ENCODE results near the gene EPB41. TPM values are rescaled to one million over a fixed set of nuclear protein-coding genes. Genes with fewer than 3 reads are reported as not detected.

EPB41 gene
- total RNA-seq, 1 experiment from 2014 or later = 41.7 TPM

GRCh38 chr1:28983509-28984310 is 69.3 kb downstream of the EPB41 start:
- H3K36me3 ChIP-seq (ENCODE audit: control insufficient read depth in 1 of 2, insufficient read depth in 2 of 2, low read length in 2 of 2) = no peaks in the 10 kb centered on the region
- RAD21 ChIA-PET (ENCODE audit: low non-redundant PET in 1 of 2, low total read pairs in 2 of 2, uncharacterized antibody in 2 of 2, unreplicated experiment in 2 of 2) = no interaction called here
- no peaks in the 10 kb centered on the region for H3K79me2 ChIP-seq (ENCODE audit: insufficient read depth, low read length)
- no peaks in the 10 kb centered on the region for H3K27me3 ChIP-seq (ENCODE audit: insufficient read depth, low read length)
- no peak overlapping the region for H3K27ac ChIP-seq (ENCODE audit: low read depth, low read length)
- TF ChIP-seq CTCF (IDR thresholded peaks at IDR 0.05 in 2 of 3, conservative IDR thresholded peaks at IDR 0.05 in 1 of 3; ENCODE audit: borderline replicate concordance in 1 of 3, insufficient read depth in 1 of 3, low read depth in 2 of 3, low read length in 2 of 3) = peak in 2 of 3 experiments; percentile 19 to 25; a peak in 2 of 6 replicates
- TF ChIP-seq CEBPB (IDR thresholded peaks at IDR 0.05; ENCODE audit: low read depth) = no peak
- no peak for TF ChIP-seq SIN3A (IDR thresholded peaks at IDR 0.05; ENCODE audit: low read depth)
- peak; percentile 45 for TF ChIP-seq RAD21 (IDR thresholded peaks at IDR 0.05; ENCODE audit: low read depth)
- no peaks in the 10 kb centered on the region for H4K20me1 ChIP-seq (ENCODE audit: insufficient read depth)
- no peak overlapping the region for H3K4me3 ChIP-seq (replicated peaks in 1 of 2; ENCODE audit: low read depth in 1 of 2, low read length in 2 of 2)
- no peak overlapping the region for H2AFZ ChIP-seq (ENCODE audit: low read depth, low read length, poor library complexity, severe bottlenecking)
- H3K9ac ChIP-seq (ENCODE audit: low read length) = no peak overlapping the region
- POLR2A ChIA-PET = interaction anchor here (0.9 kb wide), 1 partner anchor 96 kb away, joined by 3 read pairs; no protein-coding TSS in a partner anchor
- DNase-seq (ENCODE audit: low read depth, low spot score) (no peak), ATAC-seq (peak; percentile 75)
- H3K4me2 ChIP-seq (ENCODE audit: low read length) = no peak overlapping the region
- H3K9me3 ChIP-seq (ENCODE audit: control insufficient read depth in 1 of 2, insufficient read depth in 1 of 2, low read depth in 1 of 2, low read length in 2 of 2) = no peaks in the 10 kb centered on the region
- H3K9me2 ChIP-seq (ENCODE audit: insufficient read depth) = no peaks in the 10 kb centered on the region
- intact Hi-C loops (cut with micrococcal nuclease) = no loop called here
- CTCF ChIA-PET = interaction anchor here (0.6 to 1.2 kb wide), 3 partner anchors 48 to 102 kb away, joined by 3 to 5 read pairs (median 3); no protein-coding TSS in a partner anchor
- H3K4me1 ChIP-seq (ENCODE audit: control insufficient read depth in 1 of 2, insufficient read depth in 2 of 2, low read length in 2 of 2) = peaks cover 0 to 7% of the 10 kb centered on the region in 2 experiments; a peak in 1 of 4 replicates
- BruUV-seq (replicated peaks) = no TSS peak

GRCh38 chr1:28984311-28984684 is 69.9 kb downstream of the EPB41 start:
- ChIA-PET POLR2A (no interaction called here), CTCF (no interaction called here), RAD21 (ENCODE audit: low non-redundant PET in 1 of 2, low total read pairs in 2 of 2, uncharacterized antibody in 2 of 2, unreplicated experiment in 2 of 2) (no interaction called here)
- no peak for ATAC-seq
- no peak for DNase-seq (ENCODE audit: low read depth, low spot score)
- H4K20me1 ChIP-seq (ENCODE audit: insufficient read depth) = no peaks in the 10 kb centered on the region
- no peaks in the 10 kb centered on the region for H3K36me3 ChIP-seq (ENCODE audit: control insufficient read depth in 1 of 2, insufficient read depth in 2 of 2, low read length in 2 of 2)
- no peaks in the 10 kb centered on the region for H3K27me3 ChIP-seq (ENCODE audit: insufficient read depth, low read length)
- H3K9ac ChIP-seq (ENCODE audit: low read length) = no peak overlapping the region
- no TSS peak for BruUV-seq (replicated peaks)
- H3K9me2 ChIP-seq (ENCODE audit: insufficient read depth) = no peaks in the 10 kb centered on the region
- H3K4me1 ChIP-seq (ENCODE audit: control insufficient read depth in 1 of 2, insufficient read depth in 2 of 2, low read length in 2 of 2) = peaks cover 0 to 7% of the 10 kb centered on the region in 2 experiments; a peak in 1 of 4 replicates
- no peak overlapping the region for H3K4me3 ChIP-seq (replicated peaks in 1 of 2; ENCODE audit: low read depth in 1 of 2, low read length in 2 of 2)
- no peak overlapping the region for H2AFZ ChIP-seq (ENCODE audit: low read depth, low read length, poor library complexity, severe bottlenecking)
- H3K79me2 ChIP-seq (ENCODE audit: insufficient read depth, low read length) = no peaks in the 10 kb centered on the region
- H3K27ac ChIP-seq (ENCODE audit: low read depth, low read length) = no peak overlapping the region
- no peaks in the 10 kb centered on the region for H3K9me3 ChIP-seq (ENCODE audit: control insufficient read depth in 1 of 2, insufficient read depth in 1 of 2, low read depth in 1 of 2, low read length in 2 of 2)
- H3K4me2 ChIP-seq (ENCODE audit: low read length) = no peak overlapping the region
- intact Hi-C loops (cut with micrococcal nuclease) = no loop called here
- no peak for TF ChIP-seq ZFX (IDR thresholded peaks at IDR 0.05)
- TF ChIP-seq ATF3 (IDR thresholded peaks at IDR 0.05) = no peak
- TF ChIP-seq CBX3 (IDR thresholded peaks at IDR 0.05; ENCODE audit: low read depth) = no peak
- no peak for TF ChIP-seq ZNF274 (IDR thresholded peaks at IDR 0.05; ENCODE audit: low read depth, low read length)
- no peak for TF ChIP-seq MAX (IDR thresholded peaks at IDR 0.05)
- TF ChIP-seq POLR2AphosphoS5 (IDR thresholded peaks at IDR 0.05; ENCODE audit: low read depth, low read length) = no peak
- no peak for TF ChIP-seq CEBPB (IDR thresholded peaks at IDR 0.05; ENCODE audit: low read depth)
- no peak for TF ChIP-seq RAD21 (IDR thresholded peaks at IDR 0.05; ENCODE audit: low read depth)
- TF ChIP-seq YY1 (IDR thresholded peaks at IDR 0.05; ENCODE audit: extremely low read depth, insufficient replicate concordance, low read depth, low read length) = no peak
- no peak for TF ChIP-seq ELF1 (IDR thresholded peaks at IDR 0.05; ENCODE audit: borderline replicate concordance, low read depth)
- TF ChIP-seq REST (IDR thresholded peaks at IDR 0.05; ENCODE audit: low read depth) = no peak
